K562 (cell line): ENCODE results near the gene CCDC178. TPM values are rescaled to one million over a fixed set of nuclear protein-coding genes. Genes with fewer than 3 reads are reported as not detected.

ENCODE experiments used
- ATAC-seq: fragments of 200-7000 bp; cut with Tn5 transposase; 3 replicates; pipeline ENCODE4 v1.9.1; 2020; ENCODE audit warnings: moderate library complexity
- BruUV-seq: library from RNA; stranded (reverse); fragments of 400-500 nt; replicated peaks from 2 replicates; lab custom pipeline; 2021; lab: Mats Ljungman, UMichigan
- CTCF ChIA-PET: fragments of 300-600 bp; formaldehyde crosslinking; extraction: SDS; loops from one replicate; lab custom pipeline; 2021; ENCODE audit warnings: low intra/inter-chr PET ratio; lab: Yijun Ruan, JAX
- POLR2A ChIA-PET: fragments of 300-600, 350-650 bp; sonication (Branson Sonifier 250); formaldehyde crosslinking; extraction: SDS; loops from one replicate; lab custom pipeline; 2021; ENCODE audit warnings: antibody characterized with exemption, inconsistent platforms; lab: Yijun Ruan, JAX
- DNase-seq, 4 experiments: peaks; one replicate each; pipeline versions ENCODE4 v3.0.0 to v3.0.0-alpha.2; 2011 to 2018; ENCODE audit warnings: low spot score in 3 of 4, mixed read lengths in 3 of 4; ENCODE audit errors: extremely low read depth in 1 of 4
- FAIRE-seq: peaks from 2 replicates; lab custom pipeline; 2011; peaks lifted over from hg19 to GRCh38; lab: Jason Lieb, UNC
- H2AFZ ChIP-seq: 2 replicates; pipeline ENCODE4 v1.6.0; 2011; ENCODE audit warnings: low read depth, low read length, control low read depth, inconsistent platforms
- H3K27ac ChIP-seq: fragments of 200-600 bp; 3 replicates; pipeline ENCODE4 v1.8.0; 2011; ENCODE audit warnings: low read depth, mild to moderate bottlenecking, control low read depth, inconsistent platforms, low read length, moderate library complexity, mixed read lengths; ENCODE audit errors: extremely low read depth
- H3K27me3 ChIP-seq, 2 experiments: fragments of 300-600 bp in 1 of 2; 2 replicates in 1 of 2; 3 replicates in 1 of 2; pipeline versions ENCODE4 v1.6.0 to v1.8.0; 2011; ENCODE audit warnings: inconsistent platforms in 2 of 2, low read length in 2 of 2, mild to moderate bottlenecking in 1 of 2, mixed read lengths in 1 of 2, moderate library complexity in 1 of 2; ENCODE audit not compliant: control insufficient read depth in 2 of 2, insufficient read depth in 2 of 2
- H3K36me3 ChIP-seq: fragments of 300-600 bp; 3 replicates; pipeline ENCODE4 v1.8.0; 2011; ENCODE audit warnings: mild to moderate bottlenecking, low read length, inconsistent platforms; ENCODE audit not compliant: control insufficient read depth, insufficient read depth
- H3K4me1 ChIP-seq, 2 experiments: fragments of 200-600 bp in 1 of 2; replicated peaks in 1 of 2; 2 replicates in 1 of 2; 3 replicates in 1 of 2; pipeline versions ENCODE4 v1.5.1 to v1.8.0; 2011; ENCODE audit warnings: inconsistent platforms in 2 of 2, low read length in 2 of 2, mild to moderate bottlenecking in 1 of 2, mixed read lengths in 1 of 2, moderate library complexity in 1 of 2; ENCODE audit not compliant: control insufficient read depth in 2 of 2, insufficient read depth in 2 of 2
- H3K4me2 ChIP-seq: 2 replicates; pipeline ENCODE4 v1.6.1; 2011; ENCODE audit warnings: low read length, control low read depth, inconsistent platforms, mixed read lengths; ENCODE audit not compliant: insufficient read depth
- H3K4me3 ChIP-seq: fragments of 200-600 bp; sonication (generic), shearing (Covaris generic); 2 replicates; pipeline ENCODE4 v1.5.1; 2016; ENCODE audit warnings: control low read depth, inconsistent platforms
- H3K79me2 ChIP-seq: fragments of 200-600 bp; 3 replicates; pipeline ENCODE4 v1.8.0; 2011; ENCODE audit warnings: low read length, inconsistent platforms; ENCODE audit not compliant: control insufficient read depth, insufficient read depth
- H3K9ac ChIP-seq, 2 experiments: 2 replicates each; pipeline versions ENCODE4 v1.6.0 to v1.6.1; 2011; ENCODE audit warnings: low read depth in 2 of 2, low read length in 2 of 2, control low read depth in 1 of 2, inconsistent platforms in 1 of 2, mild to moderate bottlenecking in 1 of 2, mixed read lengths in 1 of 2; ENCODE audit not compliant: insufficient read depth in 1 of 2
- H3K9me1 ChIP-seq: one replicate; pipeline ENCODE4 v1.6.0; 2011; ENCODE audit warnings: inconsistent platforms, mild to moderate bottlenecking, low read length, moderate library complexity; ENCODE audit not compliant: control insufficient read depth, insufficient read depth
- H3K9me3 ChIP-seq: replicated peaks from 2 replicates; pipeline ENCODE4 v1.5.1; 2011; ENCODE audit warnings: low read depth, low read length, inconsistent platforms; ENCODE audit not compliant: control insufficient read depth, insufficient read depth
- H4K20me1 ChIP-seq: replicated peaks from 2 replicates; pipeline ENCODE4 v1.6.1; 2011; ENCODE audit warnings: low read length, inconsistent platforms, mixed read lengths; ENCODE audit not compliant: control insufficient read depth, insufficient read depth
- CTCF ChIP-seq, 3 experiments: IDR thresholded peaks in 2 of 3; conservative IDR thresholded peaks in 1 of 3; 2 replicates each; pipeline ENCODE4 v1.5.1; 2011 to 2012; ENCODE audit warnings: low read length in 3 of 3, mild to moderate bottlenecking in 3 of 3, control low read depth in 2 of 3, improper control_type of control experiment in 1 of 3, inconsistent platforms in 1 of 3, low read depth in 1 of 3, mixed read lengths in 1 of 3, moderate library complexity in 1 of 3; ENCODE audit not compliant: insufficient read depth in 2 of 3
- ESRRB ChIP-seq: fragments of 250-450 bp; sonication (Bioruptor Pico); IDR thresholded peaks from 2 replicates; pipeline ENCODE4 v1.5.0; 2020; ENCODE audit warnings: mild to moderate bottlenecking, moderate library complexity, borderline replicate concordance
- FOS ChIP-seq: IDR thresholded peaks from 3 replicates; pipeline ENCODE4 v1.6.1; 2011; ENCODE audit not compliant: insufficient read length; ENCODE audit errors: extremely low read depth
- MAFG ChIP-seq: fragments of 450-650 bp; conservative IDR thresholded peaks from 2 replicates; pipeline ENCODE4 v1.6.1; 2016; ENCODE audit warnings: missing genetic modification characterization, missing compliant biosample characterization
- NR2C1 ChIP-seq, 2 experiments: fragments of 450-650 bp; IDR thresholded peaks; 2 replicates each; pipeline ENCODE4 v1.6.1; 2017; ENCODE audit warnings: mild to moderate bottlenecking in 2 of 2, antibody characterized with exemption in 1 of 2, inconsistent platforms in 1 of 2, missing compliant biosample characterization in 1 of 2, missing genetic modification characterization in 1 of 2
- RAD21 ChIP-seq, 2 experiments: fragments of 250-450 bp in 1 of 2; fragments of 450-650 bp in 1 of 2; sonication (Bioruptor Pico) in 1 of 2; formaldehyde crosslinking in 1 of 2; IDR thresholded peaks in 1 of 2; conservative IDR thresholded peaks in 1 of 2; 2 replicates each; pipeline versions ENCODE4 v1.4.0 to v1.8.0; 2020 to 2022; ENCODE audit warnings: mild to moderate bottlenecking in 2 of 2, moderate library complexity in 1 of 2
- RBM25 ChIP-seq: fragments of 200-400 bp; formaldehyde crosslinking; IDR thresholded peaks from 2 replicates; pipeline ENCODE4 v1.6.1; 2018; ENCODE audit warnings: low read length, low read depth, moderate library complexity; ENCODE audit not compliant: severe bottlenecking
- ZNF395 ChIP-seq: fragments of 200-800 bp; sonication (Bioruptor generic); IDR thresholded peaks from 2 replicates; pipeline ENCODE4 v1.6.1; 2017; ENCODE audit warnings: missing genetic modification characterization, missing compliant biosample characterization
- ZNF639 ChIP-seq, 2 experiments: fragments of 200-800 bp in 1 of 2; sonication (Bioruptor generic) in 1 of 2; sonication (generic) in 1 of 2; formaldehyde crosslinking in 1 of 2; IDR thresholded peaks in 1 of 2; conservative IDR thresholded peaks in 1 of 2; 2 replicates each; pipeline versions ENCODE4 v1.5.0 to v1.6.1; 2016 to 2020; ENCODE audit warnings: missing compliant biosample characterization in 1 of 2, missing genetic modification characterization in 1 of 2, missing genetic modification reagents in 1 of 2
- WGBS: fragments of 100-300 bp; shearing (Covaris generic); methylation state at CpG from one replicate; pipeline ENCODE4 v1.1.6; 2016; ENCODE audit warnings: low coverage, mixed read lengths; ENCODE audit not compliant: insufficient coverage; ENCODE audit errors: missing lambda C conversion rate; 5-methylcytosine and 5-hydroxymethylcytosine counted together
- in situ Hi-C: fragments of 300-500 bp; cut with MboI; formaldehyde crosslinking; loops from 4 replicates; pipeline ENCODE4 v1.15.0; 2018; ENCODE audit warnings: inconsistent platforms, mixed read lengths
- intact Hi-C: fragments of 100-400 bp; cut with micrococcal nuclease; formaldehyde crosslinking; loops from 2 replicates; pipeline ENCODE4 v1.14.2; 2022
- polyA plus RNA-seq, 8 experiments: library from polyadenylated mRNA; depleted of rRNA in 4 of 8; stranded (reverse) in 5 of 8; unstranded in 3 of 8; fragments of >200 nt; fragmentation: Nextera tagmentation in 2 of 8; fragmentation: Illumina TruSeq in 1 of 8; extraction: Ambion mirVana in 2 of 8; extraction: Trizol in 1 of 8; gene quantifications; 2 replicates each; pipeline versions ENCODE4 v1.2.1 to v1.2.3, GENCODE V29; 2011 to 2014; ENCODE audit warnings: inconsistent platforms in 1 of 8, missing spikeins in 1 of 8
- total RNA-seq, 7 experiments: library from RNA; depleted of rRNA in 6 of 7; stranded (reverse); fragments of >200 nt in 6 of 7; fragmentation: Illumina TruSeq in 2 of 7; extraction: Trizol in 2 of 7; gene quantifications; 2 replicates each; pipeline versions ENCODE4 v1.2.1 to v1.2.3, GENCODE V29; 2011 to 2021; ENCODE audit warnings: low replicate concordance in 1 of 7
- TF ChIP-seq, protein P1 (sequence below): fragments of 450-650 bp; formaldehyde crosslinking; IDR thresholded peaks from 2 replicates; pipeline ENCODE4 v1.4.0; 2020; ENCODE audit warnings: mild to moderate bottlenecking, moderate library complexity
- TF ChIP-seq, protein P2 (sequence below): fragments of 450-650 bp; formaldehyde crosslinking; IDR thresholded peaks from 2 replicates; pipeline ENCODE4 v1.4.0; 2020; ENCODE audit warnings: mild to moderate bottlenecking, moderate library complexity

Gene CCDC178
- total and polyA plus RNA-seq, 9 of the 15 experiments (the other 6 are each of a cell fraction or from before 2014, with no cell fraction given) = 0.12 to 0.47 (median 0.15) TPM; not detected in 6

GRCh38 chr18:33231474-33232317 lies 208.8 kb downstream of the CCDC178 start:
- WGBS = 2% methylated on average over 6 of the region's 6 CpGs
- no peak overlapping the region for H3K4me3 ChIP-seq
- H3K4me1 ChIP-seq = no peaks in the 10 kb centered on the region
- no peaks in the 10 kb centered on the region for H3K36me3 ChIP-seq
- no peaks in the 10 kb centered on the region for H3K27me3 ChIP-seq
- intact Hi-C loops = loop anchor here (2.0 kb wide), 2 partner anchors 263 to 1555 kb away; no protein-coding TSS in a partner anchor
- no TSS peak for BruUV-seq
- POLR2A ChIA-PET = no interaction called here
- no peak overlapping the region for H3K27ac ChIP-seq
- FAIRE-seq = peak; percentile 78
- H3K9me1 ChIP-seq = no peaks in the 10 kb centered on the region
- CTCF ChIA-PET = no interaction called here
- peak; percentile 43 to 78 (median 50) for DNase-seq
- no peak overlapping the region for H2AFZ ChIP-seq
- H4K20me1 ChIP-seq = no peaks in the 10 kb centered on the region
- H3K9ac ChIP-seq = no peak overlapping the region
- no peak overlapping the region for H3K4me2 ChIP-seq
- no peaks in the 10 kb centered on the region for H3K79me2 ChIP-seq
- ATAC-seq = peak; percentile 81
- H3K9me3 ChIP-seq = no peaks in the 10 kb centered on the region
- in situ Hi-C loops = loop anchor here (25.0 kb wide), 1 partner anchor 1556 kb away; no protein-coding TSS in a partner anchor
- TF ChIP-seq FOS = no peak
- peak; percentile 62 to 77 (median 72) for TF ChIP-seq CTCF (IDR thresholded peaks at IDR 0.05 in 2 of 3, conservative IDR thresholded peaks at IDR 0.05 in 1 of 3; ENCODE audit: insufficient read depth in 2 of 3, low read depth in 1 of 3, low read length in 3 of 3)
- TF ChIP-seq, protein P1, sequence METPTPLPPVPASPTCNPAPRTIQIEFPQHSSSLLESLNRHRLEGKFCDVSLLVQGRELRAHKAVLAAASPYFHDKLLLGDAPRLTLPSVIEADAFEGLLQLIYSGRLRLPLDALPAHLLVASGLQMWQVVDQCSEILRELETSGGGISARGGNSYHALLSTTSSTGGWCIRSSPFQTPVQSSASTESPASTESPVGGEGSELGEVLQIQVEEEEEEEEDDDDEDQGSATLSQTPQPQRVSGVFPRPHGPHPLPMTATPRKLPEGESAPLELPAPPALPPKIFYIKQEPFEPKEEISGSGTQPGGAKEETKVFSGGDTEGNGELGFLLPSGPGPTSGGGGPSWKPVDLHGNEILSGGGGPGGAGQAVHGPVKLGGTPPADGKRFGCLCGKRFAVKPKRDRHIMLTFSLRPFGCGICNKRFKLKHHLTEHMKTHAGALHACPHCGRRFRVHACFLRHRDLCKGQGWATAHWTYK = no peak
- no peak for TF ChIP-seq ESRRB (CRISPR knock-in tag)
- TF ChIP-seq, protein P2, sequence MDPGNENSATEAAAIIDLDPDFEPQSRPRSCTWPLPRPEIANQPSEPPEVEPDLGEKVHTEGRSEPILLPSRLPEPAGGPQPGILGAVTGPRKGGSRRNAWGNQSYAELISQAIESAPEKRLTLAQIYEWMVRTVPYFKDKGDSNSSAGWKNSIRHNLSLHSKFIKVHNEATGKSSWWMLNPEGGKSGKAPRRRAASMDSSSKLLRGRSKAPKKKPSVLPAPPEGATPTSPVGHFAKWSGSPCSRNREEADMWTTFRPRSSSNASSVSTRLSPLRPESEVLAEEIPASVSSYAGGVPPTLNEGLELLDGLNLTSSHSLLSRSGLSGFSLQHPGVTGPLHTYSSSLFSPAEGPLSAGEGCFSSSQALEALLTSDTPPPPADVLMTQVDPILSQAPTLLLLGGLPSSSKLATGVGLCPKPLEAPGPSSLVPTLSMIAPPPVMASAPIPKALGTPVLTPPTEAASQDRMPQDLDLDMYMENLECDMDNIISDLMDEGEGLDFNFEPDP = no peak
- TF ChIP-seq MAFG (tag) = no peak
- TF ChIP-seq ZNF395 (CRISPR knock-in tag) = no peak
- peak; percentile 41 to 78 for TF ChIP-seq RAD21 (CRISPR knock-in tag; conservative IDR thresholded peaks at IDR 0.05 in 1 of 2, IDR thresholded peaks at IDR 0.05 in 1 of 2)
- peak; percentile 80 for TF ChIP-seq NR2C1 (IDR thresholded peaks at IDR 0.05)
- peak; percentile 89 for TF ChIP-seq NR2C1 (tag; IDR thresholded peaks at IDR 0.05)
- no peak for TF ChIP-seq RBM25
- no peak for TF ChIP-seq ZNF639 (CRISPR knock-in tag; conservative IDR thresholded peaks at IDR 0.05 in 1 of 2, IDR thresholded peaks at IDR 0.05 in 1 of 2)
